Hepatocyte (in vitro differentiated cells): ENCODE results near the gene HOXB1. TPM values are rescaled to one million over a fixed set of nuclear protein-coding genes. Genes with fewer than 3 reads are reported as not detected.

ENCODE experiments used
- DNase-seq: peaks from one replicate; pipeline ENCODE4 v3.0.0-alpha.2; 2016; ENCODE audit warnings: low spot score
- H2AFZ ChIP-seq: fragments of 200-600 bp; sonication (generic); 2 replicates; pipeline ENCODE4 v1.6.0; 2016; ENCODE audit warnings: antibody characterized with exemption, mild to moderate bottlenecking
- H3K27ac ChIP-seq: fragments of 200-600 bp; sonication (generic); 2 replicates; pipeline ENCODE4 v1.5.1; 2016; ENCODE audit warnings: mild to moderate bottlenecking
- H3K27me3 ChIP-seq: fragments of 200-600 bp; sonication (generic); 2 replicates; pipeline ENCODE4 v1.6.1; 2016
- H3K36me3 ChIP-seq: fragments of 200-600 bp; sonication (generic); replicated peaks from 2 replicates; pipeline ENCODE4 v1.5.1; 2016; ENCODE audit warnings: low read depth; ENCODE audit not compliant: insufficient read depth
- H3K4me1 ChIP-seq: fragments of 200-600 bp; sonication (generic); 2 replicates; pipeline ENCODE4 v1.5.1; 2016; ENCODE audit warnings: mild to moderate bottlenecking, moderate library complexity; ENCODE audit not compliant: insufficient read depth
- H3K4me2 ChIP-seq: fragments of 200-600 bp; sonication (generic); 2 replicates; pipeline ENCODE4 v1.6.0; 2016
- H3K4me3 ChIP-seq: fragments of 200-600 bp; sonication (generic); 2 replicates; pipeline ENCODE4 v1.5.1; 2016; ENCODE audit warnings: mild to moderate bottlenecking
- H3K79me2 ChIP-seq: fragments of 200-600 bp; sonication (generic); 2 replicates; pipeline ENCODE4 v1.6.0; 2017; ENCODE audit warnings: mild to moderate bottlenecking
- H3K9me2 ChIP-seq: fragments of 200-600 bp; sonication (generic); replicated peaks from 2 replicates; pipeline ENCODE4 v1.6.0; 2017; ENCODE audit warnings: mild to moderate bottlenecking; ENCODE audit not compliant: insufficient read depth
- H3K9me3 ChIP-seq: fragments of 200-600 bp; sonication (generic); 2 replicates; pipeline ENCODE4 v1.5.1; 2016; ENCODE audit warnings: low read depth, mild to moderate bottlenecking
- H4K20me1 ChIP-seq: fragments of 200-600 bp; sonication (generic); 2 replicates; pipeline ENCODE4 v1.6.0; 2016; ENCODE audit warnings: mild to moderate bottlenecking; ENCODE audit not compliant: insufficient read depth, poor library complexity, severe bottlenecking
- CTCF ChIP-seq: fragments of 200-600 bp; sonication (generic); IDR thresholded peaks from 2 replicates; pipeline ENCODE4 v1.5.1; 2016; ENCODE audit warnings: antibody characterized with exemption, mild to moderate bottlenecking; ENCODE audit not compliant: poor library complexity
- EZH2 ChIP-seq: fragments of 200-600 bp; sonication (generic); IDR thresholded peaks from 2 replicates; pipeline ENCODE4 v1.6.1; 2016; ENCODE audit warnings: antibody characterized with exemption, mild to moderate bottlenecking, borderline replicate concordance
- EZH2phosphoT487 ChIP-seq: fragments of 200-600 bp; sonication (generic); IDR thresholded peaks from one replicate; pipeline ENCODE4 v1.6.1; 2018; ENCODE audit warnings: antibody characterized with exemption, mild to moderate bottlenecking, low read depth, moderate library complexity; ENCODE audit not compliant: unreplicated experiment, severe bottlenecking
- WGBS: methylation state at CpG from one replicate; pipeline ENCODE4 v1.1.6; 2016; ENCODE audit warnings: low lambda C conversion rate; ENCODE audit errors: missing lambda C conversion rate; 5-methylcytosine and 5-hydroxymethylcytosine counted together
- polyA plus RNA-seq: library from polyadenylated mRNA; unstranded; fragments of >200 nt; fragmentation: Nextera tagmentation; extraction: Ambion mirVana; gene quantifications from 2 replicates; pipeline ENCODE4 v1.2.1, GENCODE V29; 2016
- total RNA-seq: library from RNA; depleted of rRNA; stranded (reverse); fragments of >200 nt; gene quantifications from 2 replicates; pipeline ENCODE4 v1.2.3, GENCODE V29; 2014

Gene HOXB1
- total and polyA plus RNA-seq, 2 experiments from 2014 or later = not detected

GRCh38 chr17:48506246-48506645, 24.6 kb downstream of the HOXB1 start:
- 78% methylated on average over 5 of the region's 5 CpGs for WGBS
- Histone ChIP-seq H3K9me2 (no peaks in the 10 kb centered on the region), H3K4me2 (no peak overlapping the region), H3K27ac (peak overlapping the region; percentile 25), H3K27me3 (peaks cover 44% of the 10 kb centered on the region), H3K4me1 (peaks cover 7% of the 10 kb centered on the region), H2AFZ (no peak overlapping the region), H3K9me3 (no peaks in the 10 kb centered on the region), H3K79me2 (no peaks in the 10 kb centered on the region), H3K36me3 (no peaks in the 10 kb centered on the region), H4K20me1 (no peaks in the 10 kb centered on the region), H3K4me3 (no peak overlapping the region)
- no peak for TF ChIP-seq CTCF
- TF ChIP-seq EZH2 = no peak
- TF ChIP-seq EZH2phosphoT487 = no peak
- no peak for DNase-seq

DNA sequence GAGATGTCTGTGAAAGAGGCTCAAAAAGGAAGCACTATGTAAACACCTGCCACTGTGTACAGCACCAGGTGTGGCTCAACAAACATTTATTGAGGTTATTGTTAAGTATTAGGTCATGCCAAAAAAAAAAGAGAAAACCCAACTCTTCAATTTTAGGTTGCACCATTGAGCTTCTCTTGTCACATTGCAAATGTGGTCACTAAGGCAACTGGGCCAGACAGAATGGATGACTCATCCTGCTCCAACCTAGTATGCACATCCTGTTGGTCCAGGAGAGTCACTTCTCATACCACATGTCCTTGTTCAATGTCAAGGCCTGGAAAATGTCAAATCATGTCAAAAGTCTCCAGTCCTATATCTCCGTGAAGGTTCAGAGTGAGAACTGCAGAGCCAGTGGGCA, 25.0 kb downstream of the HOXB1 start:
- no peaks in the 10 kb centered on the region for H4K20me1 ChIP-seq
- H3K4me3 ChIP-seq = no peak overlapping the region
- no peak overlapping the region for H2AFZ ChIP-seq
- no peaks in the 10 kb centered on the region for H3K79me2 ChIP-seq
- H3K9me2 ChIP-seq = no peaks in the 10 kb centered on the region
- H3K4me2 ChIP-seq = no peak overlapping the region
- no peaks in the 10 kb centered on the region for H3K36me3 ChIP-seq
- H3K27ac ChIP-seq = peak overlapping the region; percentile 43
- peak; percentile 65 for DNase-seq
- no peaks in the 10 kb centered on the region for H3K9me3 ChIP-seq
- H3K27me3 ChIP-seq = peaks cover 48% of the 10 kb centered on the region
- 35% methylated on average over 1 of the region's 1 CpG for WGBS
- H3K4me1 ChIP-seq = peaks cover 12% of the 10 kb centered on the region
- no peak for TF ChIP-seq EZH2
- no peak for TF ChIP-seq CTCF
- TF ChIP-seq EZH2phosphoT487 = no peak

DNA sequence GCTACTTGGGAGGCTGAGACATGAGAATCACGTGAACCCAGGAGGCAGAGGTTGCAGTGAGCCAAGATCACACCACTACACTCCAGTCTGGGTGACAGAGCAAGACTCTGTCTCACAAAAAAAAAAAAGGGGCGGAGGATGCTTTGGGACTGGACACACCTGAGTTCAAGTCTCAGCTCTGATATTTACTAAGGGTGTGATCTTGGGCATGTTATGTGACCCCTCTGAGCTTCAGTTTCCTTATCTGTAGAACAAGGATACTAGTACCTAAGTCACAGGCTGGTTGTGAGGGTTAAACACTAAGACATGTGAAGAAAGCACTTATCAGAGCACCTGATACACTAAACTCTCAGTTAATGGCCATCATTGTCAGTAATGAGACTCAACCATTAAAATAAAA, 25.9 kb downstream of the HOXB1 start:
- Histone ChIP-seq H3K27ac (peak overlapping the region; percentile 43), H3K27me3 (peaks cover 48% of the 10 kb centered on the region), H4K20me1 (no peaks in the 10 kb centered on the region), H2AFZ (no peak overlapping the region), H3K4me3 (no peak overlapping the region), H3K4me1 (peaks cover 17% of the 10 kb centered on the region), H3K4me2 (no peak overlapping the region), H3K36me3 (no peaks in the 10 kb centered on the region), H3K9me2 (no peaks in the 10 kb centered on the region), H3K9me3 (no peaks in the 10 kb centered on the region), H3K79me2 (no peaks in the 10 kb centered on the region)
- TF ChIP-seq EZH2phosphoT487 (no peak), EZH2 (no peak), CTCF (no peak)
- 69% methylated on average over 2 of the region's 2 CpGs for WGBS
- DNase-seq = no peak

DNA sequence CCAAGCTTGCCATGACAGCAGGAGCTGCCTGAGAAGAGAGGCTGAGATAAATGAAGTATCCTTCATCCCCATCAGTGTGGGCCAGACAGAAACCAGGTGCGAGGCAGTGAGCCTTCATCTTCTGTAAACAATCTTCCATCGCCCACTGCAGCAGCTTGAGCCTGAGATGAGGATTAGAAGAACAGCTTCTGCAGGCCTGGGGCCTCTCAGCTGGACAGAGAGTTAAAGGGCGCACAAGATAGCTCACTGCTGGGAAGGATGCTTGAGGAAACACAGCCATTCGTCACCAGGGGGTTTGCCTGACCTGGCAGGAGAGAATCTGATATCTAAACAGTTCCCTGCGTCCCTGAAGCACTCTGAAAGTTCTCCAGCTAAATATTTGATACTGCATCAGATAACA, 27.1 kb downstream of the HOXB1 start:
- DNase-seq = peak; percentile 49
- no peak overlapping the region for H3K4me2 ChIP-seq
- H3K79me2 ChIP-seq = no peaks in the 10 kb centered on the region
- no peaks in the 10 kb centered on the region for H3K36me3 ChIP-seq
- no peaks in the 10 kb centered on the region for H3K9me3 ChIP-seq
- TF ChIP-seq EZH2 (no peak), CTCF (no peak), EZH2phosphoT487 (no peak)
- no peaks in the 10 kb centered on the region for H4K20me1 ChIP-seq
- no peak overlapping the region for H2AFZ ChIP-seq
- H3K4me1 ChIP-seq = peaks cover 17% of the 10 kb centered on the region
- H3K27me3 ChIP-seq = peaks cover 49% of the 10 kb centered on the region
- H3K9me2 ChIP-seq = no peaks in the 10 kb centered on the region
- no peak overlapping the region for H3K4me3 ChIP-seq
- 11% methylated on average over 5 of the region's 5 CpGs for WGBS
- no peak overlapping the region for H3K27ac ChIP-seq
